B cell (primary cell): Measurements from ENCODE around the gene SLC27A3. TPM values are rescaled to one million over a fixed set of nuclear protein-coding genes. Genes with fewer than 3 reads are reported as not detected.

Experiments used
- ATAC-seq: fragments of 200-7000 bp; cut with Tn5 transposase; one replicate; pipeline ENCODE4 v1.10.0; 2021; ENCODE audit warnings: low read depth, mild to moderate bottlenecking, moderate number of reproducible peaks, moderate library complexity
- CTCF ChIA-PET: fragments of 350-600 bp; sonication (Branson Sonifier 250); formaldehyde crosslinking; loops from one replicate; lab custom pipeline; 2021; ENCODE audit warnings: antibody characterized with exemption, inconsistent platforms; lab: Charles Lee
- POLR2A ChIA-PET: fragments of 350-600 bp; sonication (Branson Sonifier 250); formaldehyde crosslinking; loops from one replicate; lab custom pipeline; 2021; ENCODE audit warnings: antibody characterized with exemption; lab: Charles Lee
- DNase-seq: peaks from one replicate; pipeline ENCODE4 v3.0.0; 2013
- H2AFZ ChIP-seq: 2 replicates; pipeline ENCODE4 v1.6.1; 2012; ENCODE audit warnings: mild to moderate bottlenecking, low read depth, low read length; ENCODE audit not compliant: insufficient read depth, poor library complexity, severe bottlenecking
- H3K27ac ChIP-seq, 2 donors: 1 replicate in 1 of 2; 2 replicates in 1 of 2; pipeline ENCODE4 v1.5.1; 2012 to 2013; ENCODE audit warnings: low read length in 2 of 2, mild to moderate bottlenecking in 2 of 2, moderate library complexity in 1 of 2
- H3K27me3 ChIP-seq, 4 experiments: fragments of 200-600 bp in 1 of 4; sonication (generic) in 1 of 4; replicated peaks in 1 of 4; 1 replicate in 2 of 4; 2 replicates in 2 of 4; pipeline versions ENCODE4 v1.6.1 to v1.7.0; 2013 to 2016; ENCODE audit warnings: low read length in 3 of 4, mild to moderate bottlenecking in 2 of 4, mixed read lengths in 1 of 4, moderate library complexity in 1 of 4; ENCODE audit not compliant: insufficient read depth in 4 of 4, control insufficient read depth in 3 of 4; ENCODE audit errors: control extremely low read depth in 1 of 4
- H3K36me3 ChIP-seq, 2 experiments: replicated peaks in 1 of 2; 1 replicate in 1 of 2; 2 replicates in 1 of 2; pipeline versions ENCODE4 v1.6.1 to v1.7.1; 2013; ENCODE audit warnings: low read length in 1 of 2; ENCODE audit not compliant: insufficient read depth in 2 of 2, control insufficient read depth in 1 of 2; ENCODE audit errors: control extremely low read depth in 1 of 2, extremely low read depth in 1 of 2
- H3K4me1 ChIP-seq, 2 donors: fragments of 200-600 bp in 1 of 2; sonication (generic) in 1 of 2; 1 replicate in 1 of 2; 2 replicates in 1 of 2; pipeline versions ENCODE4 v1.5.1 to v1.6.1; 2013 to 2017; ENCODE audit warnings: low read length in 2 of 2; ENCODE audit not compliant: control insufficient read depth in 2 of 2, insufficient read depth in 2 of 2
- H3K4me2 ChIP-seq: replicated peaks from 2 replicates; pipeline ENCODE3; 2012; ENCODE audit warnings: mild to moderate bottlenecking, low read depth, low read length; ENCODE audit not compliant: poor library complexity, severe bottlenecking
- H3K4me3 ChIP-seq, 5 experiments: fragments of 200-600 bp in 1 of 5; sonication (generic) in 1 of 5; 1 replicate in 3 of 5; 2 replicates in 2 of 5; pipeline versions ENCODE4 v1.5.1 to v1.7.0; 2011 to 2016; ENCODE audit warnings: low read length in 4 of 5, mild to moderate bottlenecking in 4 of 5, low read depth in 2 of 5, control low read depth in 1 of 5, moderate library complexity in 1 of 5; ENCODE audit not compliant: insufficient read depth in 1 of 5; ENCODE audit errors: control extremely low read depth in 1 of 5, extremely low read depth in 1 of 5
- H3K79me2 ChIP-seq: fragments of 200-600 bp; sonication (generic); one replicate; pipeline ENCODE4 v1.6.0; 2016; ENCODE audit warnings: low read length; ENCODE audit not compliant: control insufficient read depth, insufficient read depth
- H3K9ac ChIP-seq: fragments of 200-600 bp; sonication (generic); 2 replicates; pipeline ENCODE4 v1.6.1; 2017; ENCODE audit warnings: mild to moderate bottlenecking, low read length, moderate library complexity
- H3K9me3 ChIP-seq, 3 donors: one replicate each; pipeline versions ENCODE4 v1.6.1 to v1.7.1; 2013; ENCODE audit warnings: low read length in 2 of 3; ENCODE audit not compliant: control insufficient read depth in 2 of 3, insufficient read depth in 1 of 3; ENCODE audit errors: control extremely low read depth in 1 of 3
- H4K20me1 ChIP-seq: 2 replicates; pipeline ENCODE4 v1.6.0; 2012; ENCODE audit warnings: mild to moderate bottlenecking, low read length; ENCODE audit not compliant: insufficient read depth, control insufficient read depth, poor library complexity, severe bottlenecking
- H3K27ac Mint-ChIP-seq: one replicate; pipeline ENCODE4 v1.8.0; 2021; ENCODE audit warnings: mixed read lengths
- H3K27me3 Mint-ChIP-seq: one replicate; pipeline ENCODE4 v1.8.0; 2021; ENCODE audit warnings: mixed read lengths
- H3K4me1 Mint-ChIP-seq: one replicate; pipeline ENCODE4 v1.8.0; 2021; ENCODE audit warnings: mixed read lengths
- H3K4me3 Mint-ChIP-seq: one replicate; pipeline ENCODE4 v1.8.0; 2021; ENCODE audit warnings: mixed read lengths
- H3K9me3 Mint-ChIP-seq: one replicate; pipeline ENCODE4 v1.8.0; 2022; ENCODE audit warnings: mixed read lengths; ENCODE audit not compliant: insufficient read depth
- CTCF ChIP-seq: fragments of 200-600 bp; IDR thresholded peaks from one replicate; pipeline ENCODE4 v1.8.0; 2022; ENCODE audit warnings: antibody characterized with exemption, mild to moderate bottlenecking
- EZH2 ChIP-seq: IDR thresholded peaks from 2 replicates; pipeline ENCODE4 v1.6.1; 2012; ENCODE audit warnings: borderline replicate concordance, low read depth, mild to moderate bottlenecking, moderate library complexity, low read length; ENCODE audit not compliant: insufficient read depth, poor library complexity, severe bottlenecking
- WGBS: methylation state at CpG from one replicate; pipeline ENCODE4 v1.1.5; 2013; ENCODE audit warnings: missing lambda C conversion rate; ENCODE audit not compliant: insufficient coverage; 5-methylcytosine and 5-hydroxymethylcytosine counted together
- intact Hi-C: fragments of 100-400 bp; cut with micrococcal nuclease; formaldehyde crosslinking; loops from one replicate; pipeline ENCODE4 v1.10.0; 2022
- polyA plus RNA-seq: library from polyadenylated mRNA; depleted of rRNA; stranded (reverse); fragments of >200 nt; gene quantifications from 2 replicates; pipeline ENCODE4 v1.2.3, GENCODE V29; 2012
- total RNA-seq, 2 donors: library from RNA; stranded (reverse); fragments of 120-200 nt in 1 of 2; gene quantifications; 1 replicate in 1 of 2; 2 replicates in 1 of 2; pipeline versions ENCODE4 v1.2.3 to v1.2.4, GENCODE V29; 2013 to 2022

SLC27A3 gene
- total and polyA plus RNA-seq, 2 donors (not counting 1 experiment from before 2014, with no cell fraction given): 15.6 to 19.4 TPM

- Mint-ChIP-seq H3K27me3 (no peaks in the 10 kb centered on the region), H3K4me1 (peaks cover 38% of the 10 kb centered on the region), H3K9me3 (no peaks in the 10 kb centered on the region), H3K27ac (peak overlapping the region; percentile 95), H3K4me3 (peak overlapping the region; percentile 59)
- peak; percentile 9 for ATAC-seq
- no peaks in the 10 kb centered on the region for H4K20me1 ChIP-seq
- DNase-seq: peak; percentile 65
- H3K27ac ChIP-seq: peak overlapping the region; percentile 91 to 92
- no peaks in the 10 kb centered on the region for H3K9me3 ChIP-seq
- H3K27me3 ChIP-seq: no peaks in the 10 kb centered on the region
- H3K9ac ChIP-seq: peak overlapping the region; percentile 25
- H3K4me2 ChIP-seq: peak overlapping the region; percentile 75
- peak overlapping the region; percentile 23 for H2AFZ ChIP-seq
- intact Hi-C loops: loop anchor here (1.0 to 5.0 kb wide), 5 partner anchors 8 to 120 kb away; partner anchors contain the start of genes INTS3 and SLC27A3
- H3K4me3 ChIP-seq: peak overlapping the region in 4 of 5 experiments; percentile 6 to 59 (median 26)
- TF ChIP-seq CTCF (no peak), EZH2 (no peak)
- 85% methylated on average over 11 of the region's 16 CpGs for WGBS
- no peaks in the 10 kb centered on the region for H3K79me2 ChIP-seq
- no peaks in the 10 kb centered on the region for H3K36me3 ChIP-seq
- POLR2A ChIA-PET: interaction anchor here (0.6 to 4.8 kb wide), 5 partner anchors 131 to 220 kb away, joined by 3 to 19 read pairs (median 5); partner anchors contain the start of genes CHTOP, DENND4B, GATAD2B and RPS27
- peaks cover 28 to 33% of the 10 kb centered on the region in 2 donors for H3K4me1 ChIP-seq
- CTCF ChIA-PET: interaction anchor here (0.6 to 2.9 kb wide), 5 partner anchors 114 to 199 kb away, joined by 3 to 22 read pairs (median 4); partner anchors contain the start of genes JTB, RAB13 and RPS27
Observed at GRCh38 chr1:153791648-153792253, 16.5 kb downstream of the SLC27A3 start.

- no peak overlapping the region for H3K4me2 ChIP-seq
- H4K20me1 ChIP-seq: no peaks in the 10 kb centered on the region
- no peaks in the 10 kb centered on the region for H3K9me3 ChIP-seq
- no peaks in the 10 kb centered on the region for H3K79me2 ChIP-seq
- ChIA-PET CTCF (interaction anchor here (0.7 to 2.9 kb wide), 3 partner anchors 154 to 193 kb away, joined by 3 to 22 read pairs (median 4); partner anchors contain the start of genes DENND4B, JTB and RAB13), POLR2A (interaction anchor here (0.5 to 4.8 kb wide), 7 partner anchors 11 to 198 kb away, joined by 3 to 19 read pairs (median 7); partner anchors contain the start of genes DENND4B, RPS27 and SLC27A3)
- no peak for TF ChIP-seq EZH2
- no peak for TF ChIP-seq CTCF
- H3K36me3 ChIP-seq: no peaks in the 10 kb centered on the region
- Mint-ChIP-seq H3K27me3 (no peaks in the 10 kb centered on the region), H3K27ac (peak overlapping the region; percentile 34), H3K4me1 (peaks cover 43% of the 10 kb centered on the region), H3K9me3 (no peaks in the 10 kb centered on the region), H3K4me3 (no peak overlapping the region)
- WGBS: 97% methylated on average over 10 of the region's 11 CpGs
- no peak for DNase-seq
- H3K4me3 ChIP-seq: no peak overlapping the region
- intact Hi-C loops: loop anchor here (5.0 kb wide), 1 partner anchor 65 kb away; the partner anchor contains the start of gene INTS3
- H2AFZ ChIP-seq: no peak overlapping the region
- no peaks in the 10 kb centered on the region for H3K27me3 ChIP-seq
- H3K4me1 ChIP-seq: peaks cover 32 to 41% of the 10 kb centered on the region in 2 donors
- no peak for ATAC-seq
- no peak overlapping the region for H3K27ac ChIP-seq
- no peak overlapping the region for H3K9ac ChIP-seq
Observed at GRCh38 chr1:153792631-153793041, 17.4 kb downstream of the SLC27A3 start.
